ENCODE results near the gene PSMA7. TPM values are rescaled to one million over a fixed set of nuclear protein-coding genes. Genes with fewer than 3 reads are reported as not detected.

Gene PSMA7
- total RNA-seq, 1 experiment from 2014 or later: 332 TPM

DNA sequence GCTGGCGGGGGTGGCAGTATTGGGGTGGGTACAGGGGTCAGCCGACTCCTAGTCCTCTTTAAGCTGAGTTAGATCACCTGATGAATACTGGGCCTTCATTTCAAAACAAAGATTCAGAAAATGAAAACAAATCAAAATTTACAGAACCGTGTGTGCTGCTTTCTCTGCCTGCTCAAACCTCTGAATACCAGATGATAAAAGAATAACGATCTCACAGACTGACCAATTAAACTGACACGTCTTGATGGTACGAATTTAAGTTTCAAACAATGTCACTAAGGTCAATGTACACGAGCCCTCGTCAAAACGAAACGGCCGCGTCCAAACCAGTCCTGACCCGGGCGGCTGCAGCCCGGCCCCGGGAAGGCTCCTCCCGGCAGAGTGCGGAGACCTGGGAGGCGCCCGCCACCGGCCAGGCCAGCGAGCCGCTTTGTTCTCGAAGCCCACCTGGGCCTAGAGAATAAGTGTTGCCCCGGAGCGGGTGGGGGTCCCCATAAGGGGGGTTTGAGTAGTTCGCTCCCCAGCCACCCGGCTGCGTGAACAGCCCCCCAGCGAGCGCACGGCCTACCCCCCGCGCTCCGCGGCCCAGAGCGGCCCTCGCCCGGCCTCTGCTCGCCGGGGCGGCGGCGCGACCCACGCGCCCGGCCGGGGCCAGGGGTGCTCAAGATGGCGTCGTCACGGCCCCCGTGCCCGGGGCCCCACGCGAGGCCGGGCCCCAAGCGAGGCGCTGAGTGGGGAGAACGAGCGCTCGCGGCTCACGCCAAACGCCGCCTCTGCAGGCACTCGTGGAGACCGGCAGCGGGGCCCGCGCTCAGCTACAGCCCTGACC lies 728 bp downstream of the PSMA7 start:
- H2BK20ac ChIP-seq (ENCODE audit: low read depth, low read length, poor library complexity, severe bottlenecking): no peak overlapping the region
- no peak overlapping the region for H3K23ac ChIP-seq (ENCODE audit: insufficient read length, low read depth, low read length)
- peaks cover 11% of the 10 kb centered on the region for H3K79me1 ChIP-seq (ENCODE audit: insufficient read depth, low read depth, low read length, poor library complexity, severe bottlenecking)
- H3K4me1 ChIP-seq (ENCODE audit: insufficient read depth, low read length): no peaks in the 10 kb centered on the region
- peaks cover 29 to 33% of the 10 kb centered on the region in 2 experiments for H3K4me1 Mint-ChIP-seq
- H3K27me3 Mint-ChIP-seq (ENCODE audit: low read depth): no peaks in the 10 kb centered on the region
- H2AK5ac ChIP-seq (ENCODE audit: insufficient read length, low read length): no peak overlapping the region
- H3K14ac ChIP-seq (ENCODE audit: insufficient read depth, low read length): peak overlapping the region; percentile 11; the same call in 1 of the 2 replicates
- no peak overlapping the region for H3K4ac ChIP-seq (ENCODE audit: low read depth, low read length)
- H3K9me3 ChIP-seq (ENCODE audit: control insufficient read depth, low read depth, low read length): no peaks in the 10 kb centered on the region
- H2BK15ac ChIP-seq (ENCODE audit: low read depth, low read length): no peak overlapping the region
- H3K4me2 ChIP-seq (ENCODE audit: insufficient read depth, insufficient read length, low read length): peak overlapping the region; percentile 68
- no peak overlapping the region for H2BK5ac ChIP-seq (ENCODE audit: insufficient read length, low read length)
- DNase-seq: no peak
- H4K20me1 ChIP-seq (ENCODE audit: control insufficient read depth, insufficient read depth, insufficient read length): no peaks in the 10 kb centered on the region
- H3K36me3 Mint-ChIP-seq (ENCODE audit: insufficient read depth in 1 of 3, low read depth in 3 of 3): peaks cover 43 to 55% (median 44%) of the 10 kb centered on the region in 3 experiments
- no peak overlapping the region for H3K18ac ChIP-seq (ENCODE audit: insufficient read length, low read depth, low read length)
- H3T11ph ChIP-seq (ENCODE audit: low read length): no peak overlapping the region
- peaks cover 42% of the 10 kb centered on the region for H3K79me2 ChIP-seq (ENCODE audit: insufficient read depth, low read length)
- peaks cover 7% of the 10 kb centered on the region for H3K23me2 ChIP-seq (ENCODE audit: insufficient read length, low read depth, low read length, poor library complexity, severe bottlenecking)
- no peak overlapping the region for H4K5ac ChIP-seq (ENCODE audit: insufficient read length, low read depth, low read length)
- H3K27ac Mint-ChIP-seq: peak overlapping the region in 2 of 3 experiments; percentile 93 to 94; a peak in 5 of 7 replicates
- no peaks in the 10 kb centered on the region; a peak in 1 of 5 replicates for H3K9me3 Mint-ChIP-seq
- H3K56ac ChIP-seq (ENCODE audit: insufficient read length, low read depth, low read length): no peak overlapping the region
- no peak overlapping the region for H2BK12ac ChIP-seq (ENCODE audit: insufficient read length, low read depth, low read length)
- TF ChIP-seq, protein P1, sequence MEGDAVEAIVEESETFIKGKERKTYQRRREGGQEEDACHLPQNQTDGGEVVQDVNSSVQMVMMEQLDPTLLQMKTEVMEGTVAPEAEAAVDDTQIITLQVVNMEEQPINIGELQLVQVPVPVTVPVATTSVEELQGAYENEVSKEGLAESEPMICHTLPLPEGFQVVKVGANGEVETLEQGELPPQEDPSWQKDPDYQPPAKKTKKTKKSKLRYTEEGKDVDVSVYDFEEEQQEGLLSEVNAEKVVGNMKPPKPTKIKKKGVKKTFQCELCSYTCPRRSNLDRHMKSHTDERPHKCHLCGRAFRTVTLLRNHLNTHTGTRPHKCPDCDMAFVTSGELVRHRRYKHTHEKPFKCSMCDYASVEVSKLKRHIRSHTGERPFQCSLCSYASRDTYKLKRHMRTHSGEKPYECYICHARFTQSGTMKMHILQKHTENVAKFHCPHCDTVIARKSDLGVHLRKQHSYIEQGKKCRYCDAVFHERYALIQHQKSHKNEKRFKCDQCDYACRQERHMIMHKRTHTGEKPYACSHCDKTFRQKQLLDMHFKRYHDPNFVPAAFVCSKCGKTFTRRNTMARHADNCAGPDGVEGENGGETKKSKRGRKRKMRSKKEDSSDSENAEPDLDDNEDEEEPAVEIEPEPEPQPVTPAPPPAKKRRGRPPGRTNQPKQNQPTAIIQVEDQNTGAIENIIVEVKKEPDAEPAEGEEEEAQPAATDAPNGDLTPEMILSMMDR (conservative IDR thresholded peaks at IDR 0.05): no peak; the same call in 2 of the 3 replicates
- no peak overlapping the region for H3K27ac ChIP-seq (ENCODE audit: insufficient read length, low read depth, low read length)
- H2BK120ac ChIP-seq (ENCODE audit: low read depth, low read length, poor library complexity, severe bottlenecking): no peak overlapping the region
- H4K8ac ChIP-seq (replicated peaks; ENCODE audit: insufficient read length, low read depth, low read length): no peak overlapping the region
- no peak overlapping the region for H4K91ac ChIP-seq (ENCODE audit: insufficient read length, low read depth, low read length)
- WGBS (ENCODE audit: extremely low coverage, insufficient read length, low lambda C conversion rate): no CpG with 5 or more reads among the region's 71 CpGs
- H3K27me3 ChIP-seq (ENCODE audit: insufficient read depth, low read length): no peaks in the 10 kb centered on the region
- H3K9ac ChIP-seq (ENCODE audit: extremely low read depth, insufficient read length, low read length): peak overlapping the region; percentile 81
- no peak overlapping the region for H2AFZ ChIP-seq (ENCODE audit: low read length)
- peak overlapping the region; percentile 84 to 92 for H3K4me3 Mint-ChIP-seq
